Measurements from ENCODE around the gene MUC3A.
"Not testable (repeated sequence)": the region's sequence is repeated elsewhere in the genome, so short reads cannot be mapped to it uniquely, and the experiment has no call there.

Gene MUC3A

GRCh38 chr7:100949227-100949932 is at the start of gene MUC3A:
Gene MUC3A (plus strand): TSS chr7:100949534. CDS start chr7:100949625, 91 bp downstream.
- DNase-seq = no peak

GRCh38 chr7:100900978-100901377 is 48.4 kb upstream of the MUC3A start:
- no peak for DNase-seq

- DNase-seq = no peak
These were observed 47.4 kb upstream of the MUC3A start for GRCh38 chr7:100901921-100902332.

- DNase-seq = no peak
These were observed 46.7 kb upstream of the MUC3A start for GRCh38 chr7:100902638-100903037.

- DNase-seq = no peak
These were observed 40.8 kb upstream of the MUC3A start for GRCh38 chr7:100908512-100908911.

- peak; percentile 84 for DNase-seq
These were observed 38.9 kb upstream of the MUC3A start for GRCh38 chr7:100910443-100910842.

GRCh38 chr7:100911484-100911883 is 37.9 kb upstream of the MUC3A start:
- no peak for DNase-seq

- DNase-seq = no peak
These were observed 35.0 kb upstream of the MUC3A start for GRCh38 chr7:100914208-100914878.

GRCh38 chr7:100914879-100915447 is 34.4 kb upstream of the MUC3A start:
- DNase-seq = peak; percentile 95

- not testable (repeated sequence) for DNase-seq
These were observed 30.0 kb upstream of the MUC3A start for GRCh38 chr7:100919335-100919734.

GRCh38 chr7:100919779-100920437 is 29.4 kb upstream of the MUC3A start:
- not testable (repeated sequence) for DNase-seq

GRCh38 chr7:100921039-100921438 is 28.3 kb upstream of the MUC3A start:
- no peak for DNase-seq

- not testable (repeated sequence) for DNase-seq
These were observed 25.7 kb upstream of the MUC3A start for GRCh38 chr7:100923616-100924015.

- DNase-seq = no peak
These were observed 19.5 kb upstream of the MUC3A start for GRCh38 chr7:100929808-100930174.

GRCh38 chr7:100933734-100934133 is 15.6 kb upstream of the MUC3A start:
- no peak for DNase-seq

GRCh38 chr7:100935381-100935780 is 14.0 kb upstream of the MUC3A start:
- DNase-seq = not testable (repeated sequence)

GRCh38 chr7:100936167-100936566 is 13.2 kb upstream of the MUC3A start:
- DNase-seq = not testable (repeated sequence)

GRCh38 chr7:100942045-100942774 is 7.1 kb upstream of the MUC3A start:
- no peak for DNase-seq

- DNase-seq = no peak
These were observed 5.6 kb upstream of the MUC3A start for GRCh38 chr7:100943693-100944092.

- DNase-seq = no peak
These were observed 5.2 kb upstream of the MUC3A start for GRCh38 chr7:100944138-100944537.

GRCh38 chr7:100946111-100946510 is 3.2 kb upstream of the MUC3A start:
- DNase-seq = no peak

- no peak for DNase-seq
These were observed 2.5 kb upstream of the MUC3A start for GRCh38 chr7:100946766-100947365.
